Measurements from ENCODE around the gene HELLS. TPM values are rescaled to one million over a fixed set of nuclear protein-coding genes. Genes with fewer than 3 reads are reported as not detected.
A peak's percentile ranks its signal among the peaks of the same experiment; 100 is the strongest.
"Not testable (repeated sequence)": the region's sequence is repeated elsewhere in the genome, so short reads cannot be mapped to it uniquely, and the experiment has no call there.

The HELLS gene
- polyA plus RNA-seq (2014; cell fraction: cytosol; rRNA removed): 96.2 and 117 TPM in 2 replicates
- 113 and 158 TPM in 2 replicates for polyA plus RNA-seq (2014; cell fraction: nucleus; rRNA removed)

GRCh38 chr10:94545391-94546048 is at the start of gene HELLS:
Gene HELLS, plus strand, starts transcription at chr10:94545788. Its CDS starts 134 bp downstream, at chr10:94545922.
- DNase-seq (ENCODE audit: low spot score): peak; percentile 92

GRCh38 chr10:94496010-94496409 is 49.6 kb upstream of the HELLS start:
- DNase-seq (ENCODE audit: low spot score): no peak

GRCh38 chr10:94496646-94497045 is 48.9 kb upstream of the HELLS start:
- DNase-seq (ENCODE audit: low spot score): no peak

- no peak for DNase-seq (ENCODE audit: low spot score)
These were observed 45.5 kb upstream of the HELLS start for GRCh38 chr10:94500063-94500462.

- no peak for DNase-seq (ENCODE audit: low spot score)
These were observed 24.0 kb upstream of the HELLS start for GRCh38 chr10:94521276-94522250.

- DNase-seq (ENCODE audit: low spot score): no peak
These were observed 21.4 kb upstream of the HELLS start for GRCh38 chr10:94524146-94524545.

- no peak for DNase-seq (ENCODE audit: low spot score)
These were observed 20.9 kb upstream of the HELLS start for GRCh38 chr10:94524711-94525110.

- DNase-seq (ENCODE audit: low spot score): not testable (repeated sequence)
These were observed 14.0 kb upstream of the HELLS start for GRCh38 chr10:94531550-94531949.

GRCh38 chr10:94533027-94533426 is 12.6 kb upstream of the HELLS start:
- no peak for DNase-seq (ENCODE audit: low spot score)

GRCh38 chr10:94542282-94542681 is 3.3 kb upstream of the HELLS start:
- DNase-seq (ENCODE audit: low spot score): not testable (repeated sequence)

GRCh38 chr10:94546049-94546900 is 687 bp downstream of the HELLS start:
- DNase-seq (ENCODE audit: low spot score): no peak

- DNase-seq (ENCODE audit: low spot score): no peak
These were observed 1.3 kb downstream of the HELLS start for GRCh38 chr10:94546901-94547185.

- no peak for DNase-seq (ENCODE audit: low spot score)
These were observed 3.6 kb downstream of the HELLS start for GRCh38 chr10:94549221-94549620.

- not testable (repeated sequence) for DNase-seq (ENCODE audit: low spot score)
These were observed 22.2 kb downstream of the HELLS start for GRCh38 chr10:94567714-94568307.

GRCh38 chr10:94571081-94571480 is 25.5 kb downstream of the HELLS start:
- no peak for DNase-seq (ENCODE audit: low spot score)

- DNase-seq (ENCODE audit: low spot score): no peak
These were observed 25.9 kb downstream of the HELLS start for GRCh38 chr10:94571528-94571927.

- DNase-seq (ENCODE audit: low spot score): no peak
These were observed 33.2 kb downstream of the HELLS start for GRCh38 chr10:94578790-94579189.

GRCh38 chr10:94583124-94583523 is 37.5 kb downstream of the HELLS start:
- no peak for DNase-seq (ENCODE audit: low spot score)

GRCh38 chr10:94591461-94592205 is 46.0 kb downstream of the HELLS start:
- DNase-seq (ENCODE audit: low spot score): no peak

GRCh38 chr10:94602729-94603515 is 57.3 kb downstream of the HELLS start:
- DNase-seq (ENCODE audit: low spot score): no peak

Data from SK-N-DZ (cell line).